Chondrocyte (in vitro differentiated cells): ENCODE measurements around the gene SLC38A11. TPM values are rescaled to one million over a fixed set of nuclear protein-coding genes. Genes with fewer than 3 reads are reported as not detected.
A peak's percentile ranks its signal among the peaks of the same experiment; 100 is the strongest.
"Not testable (repeated sequence)": the region's sequence is repeated elsewhere in the genome, so short reads cannot be mapped to it uniquely, and the experiment has no call there.

Experiments
- DNase-seq: peaks from one replicate; pipeline ENCODE4 v3.0.0; 2021; ENCODE audit warnings: mixed read lengths, low spot score
- H3K27ac Mint-ChIP-seq: one replicate; pipeline ENCODE4 v1.8.0; 2021; ENCODE audit warnings: mild to moderate bottlenecking, moderate library complexity, mixed read lengths; ENCODE audit not compliant: unreplicated experiment
- H3K27me3 Mint-ChIP-seq: 2 replicates; pipeline ENCODE4 v1.8.0; 2021; ENCODE audit warnings: low read depth, mixed read lengths
- H3K36me3 Mint-ChIP-seq: 2 replicates; pipeline ENCODE4 v1.8.0; 2021; ENCODE audit warnings: low read depth, mixed read lengths
- H3K4me1 Mint-ChIP-seq: 2 replicates; pipeline ENCODE4 v1.8.0; 2021; ENCODE audit warnings: low read depth, mild to moderate bottlenecking, mixed read lengths
- H3K4me3 Mint-ChIP-seq: one replicate; pipeline ENCODE4 v1.8.0; 2021; ENCODE audit warnings: mild to moderate bottlenecking, moderate library complexity, mixed read lengths; ENCODE audit not compliant: unreplicated experiment
- H3K9me3 Mint-ChIP-seq: 2 replicates; pipeline ENCODE4 v1.8.0; 2021; ENCODE audit warnings: low read depth, mixed read lengths
- total RNA-seq: library from RNA; stranded (reverse); gene quantifications from 3 replicates; pipeline ENCODE4 v1.2.1, GENCODE V29; 2021
- TF ChIP-seq, protein P1 (sequence below): fragments of 200-600 bp; sonication (generic); IDR thresholded peaks from 2 replicates; pipeline ENCODE4 v1.5.0; 2021; ENCODE audit warnings: antibody characterized with exemption, mild to moderate bottlenecking, moderate library complexity

Gene SLC38A11
- total RNA-seq, 1 donor from 2014 or later: 0.12 TPM

GRCh38 chr2:164992818-164993217 is 37.5 kb upstream of the SLC38A11 start:
- Mint-ChIP-seq H3K4me3 (no peak overlapping the region), H3K36me3 (no peaks in the 10 kb centered on the region), H3K27me3 (no peaks in the 10 kb centered on the region), H3K27ac (peak overlapping the region; percentile 53), H3K9me3 (no peaks in the 10 kb centered on the region), H3K4me1 (peaks cover 40% of the 10 kb centered on the region)
- DNase-seq: no peak
- TF ChIP-seq, protein P1, sequence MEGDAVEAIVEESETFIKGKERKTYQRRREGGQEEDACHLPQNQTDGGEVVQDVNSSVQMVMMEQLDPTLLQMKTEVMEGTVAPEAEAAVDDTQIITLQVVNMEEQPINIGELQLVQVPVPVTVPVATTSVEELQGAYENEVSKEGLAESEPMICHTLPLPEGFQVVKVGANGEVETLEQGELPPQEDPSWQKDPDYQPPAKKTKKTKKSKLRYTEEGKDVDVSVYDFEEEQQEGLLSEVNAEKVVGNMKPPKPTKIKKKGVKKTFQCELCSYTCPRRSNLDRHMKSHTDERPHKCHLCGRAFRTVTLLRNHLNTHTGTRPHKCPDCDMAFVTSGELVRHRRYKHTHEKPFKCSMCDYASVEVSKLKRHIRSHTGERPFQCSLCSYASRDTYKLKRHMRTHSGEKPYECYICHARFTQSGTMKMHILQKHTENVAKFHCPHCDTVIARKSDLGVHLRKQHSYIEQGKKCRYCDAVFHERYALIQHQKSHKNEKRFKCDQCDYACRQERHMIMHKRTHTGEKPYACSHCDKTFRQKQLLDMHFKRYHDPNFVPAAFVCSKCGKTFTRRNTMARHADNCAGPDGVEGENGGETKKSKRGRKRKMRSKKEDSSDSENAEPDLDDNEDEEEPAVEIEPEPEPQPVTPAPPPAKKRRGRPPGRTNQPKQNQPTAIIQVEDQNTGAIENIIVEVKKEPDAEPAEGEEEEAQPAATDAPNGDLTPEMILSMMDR: peak; percentile 83

DNA sequence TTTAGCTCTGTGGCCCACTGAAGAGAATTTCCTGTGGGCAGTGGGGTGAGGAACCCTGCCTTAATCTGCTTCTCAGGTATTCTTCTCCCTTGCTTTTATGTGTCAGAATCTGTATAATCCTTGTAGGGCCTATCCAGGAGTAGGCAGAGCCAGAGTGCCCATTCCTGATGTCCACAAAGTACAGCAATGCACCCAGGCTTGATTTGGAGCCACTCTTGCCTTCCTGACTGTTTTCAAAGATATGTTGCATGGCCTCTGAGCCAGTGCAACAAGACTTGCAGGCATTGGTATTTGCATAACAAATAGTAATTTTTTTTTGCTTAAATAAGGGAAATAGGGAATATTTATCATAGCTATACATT is 36.7 kb upstream of the SLC38A11 start:
- not testable (repeated sequence) for DNase-seq, H3K27me3 Mint-ChIP-seq, H3K4me3 Mint-ChIP-seq, H3K36me3 Mint-ChIP-seq, H3K9me3 Mint-ChIP-seq
- H3K4me1 Mint-ChIP-seq: peaks cover 45% of the 10 kb centered on the region
- H3K27ac Mint-ChIP-seq: peak overlapping the region; percentile 95

DNA sequence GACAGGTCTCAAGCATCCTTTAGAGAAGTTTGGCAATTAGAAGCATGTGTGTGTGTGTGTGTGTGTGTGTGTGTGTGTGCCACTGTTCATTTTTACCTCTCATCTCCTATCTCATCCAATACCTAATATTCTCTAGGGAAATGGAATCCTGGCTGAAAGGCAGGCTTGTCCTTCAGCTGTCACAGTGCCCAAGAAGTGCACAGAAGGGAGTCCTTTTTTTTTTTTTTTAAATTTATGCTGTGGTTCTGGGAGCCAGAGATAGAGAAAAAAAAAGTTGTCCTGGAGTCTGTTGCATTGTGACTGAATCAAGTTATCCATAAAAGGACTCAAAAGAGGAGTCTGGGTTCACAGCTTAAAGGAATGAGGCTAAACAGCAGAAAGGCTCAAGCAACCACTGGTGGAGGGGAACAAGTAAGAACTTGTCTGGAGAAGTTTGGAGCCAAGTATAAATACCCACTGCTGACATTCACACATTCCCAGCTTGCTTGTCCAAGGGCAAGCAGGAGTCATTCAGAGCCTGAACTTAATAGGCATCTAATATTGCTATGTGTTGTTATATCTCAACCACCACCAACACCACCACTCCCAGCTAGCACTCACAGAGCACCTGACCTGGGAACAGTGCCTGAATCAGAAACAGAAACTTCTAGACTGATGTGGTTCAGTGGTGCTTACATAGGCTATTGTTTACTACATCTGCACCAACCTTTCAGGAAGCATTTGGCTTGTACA is 36.2 kb upstream of the SLC38A11 start:
- H3K27ac Mint-ChIP-seq: peak overlapping the region; percentile 95
- H3K36me3 Mint-ChIP-seq, DNase-seq, H3K9me3 Mint-ChIP-seq, H3K27me3 Mint-ChIP-seq, H3K4me3 Mint-ChIP-seq: not testable (repeated sequence)
- peaks cover 48% of the 10 kb centered on the region for H3K4me1 Mint-ChIP-seq

DNA sequence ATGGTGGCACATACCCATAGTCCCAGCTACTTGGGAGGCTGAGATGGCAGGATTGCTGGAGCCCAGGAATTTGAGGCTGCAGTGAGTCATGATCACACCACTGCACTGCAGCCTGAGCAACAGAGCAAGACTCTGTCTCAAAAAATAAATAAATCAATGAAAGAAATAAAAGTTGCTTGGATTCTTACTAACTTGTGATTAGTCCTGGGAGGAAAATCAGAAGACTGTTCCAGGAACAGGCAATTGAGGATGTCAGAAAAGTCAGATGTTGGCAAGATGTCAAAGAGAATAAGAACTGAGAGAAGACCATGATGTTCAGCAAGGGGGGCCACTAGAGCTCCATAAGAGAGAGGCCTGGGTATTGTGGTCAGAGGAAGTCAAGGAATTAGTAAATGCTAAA is 35.6 kb upstream of the SLC38A11 start:
- Mint-ChIP-seq H3K27ac (peak overlapping the region; percentile 95), H3K4me1 (peaks cover 48% of the 10 kb centered on the region)
- not testable (repeated sequence) for H3K27me3 Mint-ChIP-seq, H3K9me3 Mint-ChIP-seq, H3K4me3 Mint-ChIP-seq, H3K36me3 Mint-ChIP-seq, DNase-seq

- not testable (repeated sequence) for H3K9me3 Mint-ChIP-seq, DNase-seq, H3K27me3 Mint-ChIP-seq, H3K36me3 Mint-ChIP-seq, H3K27ac Mint-ChIP-seq, H3K4me3 Mint-ChIP-seq
- peaks cover 55% of the 10 kb centered on the region for H3K4me1 Mint-ChIP-seq
Measured at GRCh38 chr2:164988805-164989204, 33.5 kb upstream of the SLC38A11 start.

DNA sequence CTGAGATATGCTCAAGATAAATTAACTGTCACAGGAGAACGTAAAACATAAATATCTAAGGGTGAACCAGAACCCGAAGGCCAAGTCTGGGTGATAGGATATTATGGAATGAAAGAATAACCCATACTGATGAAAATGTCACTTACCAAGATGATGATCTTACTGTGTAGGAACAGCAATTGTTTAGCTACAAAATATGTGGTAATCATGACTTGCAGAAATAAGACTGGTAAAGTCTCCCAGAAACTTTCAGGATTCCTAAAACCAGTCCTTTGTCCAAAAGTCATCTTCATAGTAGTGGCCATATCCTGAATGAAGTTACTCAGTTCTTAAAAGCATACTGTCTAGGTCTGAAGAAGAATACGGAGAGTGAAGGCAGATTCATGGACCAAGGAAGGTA is 30.7 kb upstream of the SLC38A11 start:
- H3K27me3 Mint-ChIP-seq, H3K4me3 Mint-ChIP-seq, H3K9me3 Mint-ChIP-seq, H3K36me3 Mint-ChIP-seq, DNase-seq, H3K27ac Mint-ChIP-seq: not testable (repeated sequence)
- peaks cover 42% of the 10 kb centered on the region for H3K4me1 Mint-ChIP-seq

DNA sequence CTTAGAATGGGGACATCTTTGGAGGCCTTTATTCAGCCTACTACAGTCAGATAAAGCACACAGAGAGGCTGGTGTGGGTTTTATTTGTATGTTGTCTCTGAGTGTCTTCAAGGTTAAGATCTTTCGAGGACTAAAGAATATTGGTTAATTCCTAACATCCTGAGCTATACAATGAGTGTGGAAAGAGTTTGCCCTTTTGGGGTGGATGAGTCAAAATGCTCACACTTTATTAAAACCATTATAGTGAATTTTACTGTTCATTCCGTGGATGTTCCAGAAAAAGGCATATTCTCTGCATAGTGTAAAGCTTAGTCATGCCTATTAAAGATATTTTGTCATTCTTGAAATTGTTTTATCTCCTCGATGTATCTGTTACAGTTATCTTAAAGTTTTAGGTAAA is 29.1 kb upstream of the SLC38A11 start:
- peak overlapping the region; percentile 29 for H3K27ac Mint-ChIP-seq
- no peak for DNase-seq
- no peaks in the 10 kb centered on the region for H3K36me3 Mint-ChIP-seq
- H3K4me3 Mint-ChIP-seq: no peak overlapping the region
- TF ChIP-seq, protein P1: no peak
- H3K27me3 Mint-ChIP-seq: no peaks in the 10 kb centered on the region
- H3K9me3 Mint-ChIP-seq: peaks cover 9% of the 10 kb centered on the region
- H3K4me1 Mint-ChIP-seq: peaks cover 42% of the 10 kb centered on the region
